Measurements from ENCODE around the gene CD40.

CD40 gene

GRCh38 chr20:46148313-46149208, 30.4 kb downstream of the CD40 start:
- no peak overlapping the region for H3K4me3 Mint-ChIP-seq
- no peak for DNase-seq (ENCODE audit: low spot score in 2 of 2)
- H3K9me3 Mint-ChIP-seq = no peaks in the 10 kb centered on the region
- no peak for ATAC-seq (replicated peaks; ENCODE audit: extremely low read depth, poor library complexity, severe bottlenecking)
- no peak overlapping the region for H3K27ac Mint-ChIP-seq (ENCODE audit: low read depth)
- peaks cover 4% of the 10 kb centered on the region for H3K27me3 Mint-ChIP-seq
- peaks cover 3% of the 10 kb centered on the region for H3K36me3 Mint-ChIP-seq (ENCODE audit: insufficient read depth)
- no peaks in the 10 kb centered on the region for H3K4me1 Mint-ChIP-seq

GRCh38 chr20:46150943-46151342, 32.8 kb downstream of the CD40 start:
- no peak overlapping the region for H3K4me3 Mint-ChIP-seq
- ATAC-seq (replicated peaks; ENCODE audit: extremely low read depth, poor library complexity, severe bottlenecking) (no peak), DNase-seq (ENCODE audit: low spot score in 2 of 2) (no peak)
- no peaks in the 10 kb centered on the region for H3K4me1 Mint-ChIP-seq
- H3K27ac Mint-ChIP-seq (ENCODE audit: low read depth) = no peak overlapping the region
- H3K36me3 Mint-ChIP-seq (ENCODE audit: insufficient read depth) = no peaks in the 10 kb centered on the region
- H3K9me3 Mint-ChIP-seq = no peaks in the 10 kb centered on the region
- peaks cover 16% of the 10 kb centered on the region for H3K27me3 Mint-ChIP-seq

- H3K4me1 Mint-ChIP-seq = no peaks in the 10 kb centered on the region
- DNase-seq (ENCODE audit: low spot score in 2 of 2) (no peak), ATAC-seq (replicated peaks; ENCODE audit: extremely low read depth, poor library complexity, severe bottlenecking) (no peak)
- H3K4me3 Mint-ChIP-seq = no peak overlapping the region
- H3K27ac Mint-ChIP-seq (ENCODE audit: low read depth) = no peak overlapping the region
- no peaks in the 10 kb centered on the region for H3K36me3 Mint-ChIP-seq (ENCODE audit: insufficient read depth)
- no peaks in the 10 kb centered on the region for H3K9me3 Mint-ChIP-seq
- H3K27me3 Mint-ChIP-seq = peaks cover 19% of the 10 kb centered on the region
Observed at GRCh38 chr20:46151936-46152335, 33.8 kb downstream of the CD40 start.

GRCh38 chr20:46152824-46153586, 34.9 kb downstream of the CD40 start:
- Mint-ChIP-seq H3K9me3 (no peaks in the 10 kb centered on the region), H3K27ac (ENCODE audit: low read depth) (no peak overlapping the region), H3K4me1 (no peaks in the 10 kb centered on the region), H3K4me3 (no peak overlapping the region), H3K36me3 (ENCODE audit: insufficient read depth) (no peaks in the 10 kb centered on the region), H3K27me3 (peaks cover 30% of the 10 kb centered on the region)
- DNase-seq (ENCODE audit: low spot score in 2 of 2) (no peak), ATAC-seq (replicated peaks; ENCODE audit: extremely low read depth, poor library complexity, severe bottlenecking) (no peak)

GRCh38 chr20:46154305-46154704, 36.2 kb downstream of the CD40 start:
- H3K4me3 Mint-ChIP-seq = no peak overlapping the region
- no peaks in the 10 kb centered on the region for H3K36me3 Mint-ChIP-seq (ENCODE audit: insufficient read depth)

GRCh38 chr20:46154796-46155195, 36.7 kb downstream of the CD40 start:
- Mint-ChIP-seq H3K27ac (ENCODE audit: low read depth) (no peak overlapping the region), H3K27me3 (peaks cover 40% of the 10 kb centered on the region), H3K4me3 (no peak overlapping the region), H3K4me1 (no peaks in the 10 kb centered on the region), H3K9me3 (no peaks in the 10 kb centered on the region), H3K36me3 (ENCODE audit: insufficient read depth) (no peaks in the 10 kb centered on the region)
- DNase-seq (ENCODE audit: low spot score in 2 of 2) (no peak), ATAC-seq (replicated peaks; ENCODE audit: extremely low read depth, poor library complexity, severe bottlenecking) (no peak)

More at GRCh38 chr20:46154305-46154704, 36.2 kb downstream of the CD40 start:
- ATAC-seq (replicated peaks; ENCODE audit: extremely low read depth, poor library complexity, severe bottlenecking) (no peak), DNase-seq (ENCODE audit: low spot score in 2 of 2) (no peak)
- no peak overlapping the region for H3K27ac Mint-ChIP-seq (ENCODE audit: low read depth)
- no peaks in the 10 kb centered on the region for H3K9me3 Mint-ChIP-seq
- H3K27me3 Mint-ChIP-seq = peaks cover 40% of the 10 kb centered on the region
- H3K4me1 Mint-ChIP-seq = no peaks in the 10 kb centered on the region

- Mint-ChIP-seq H3K27me3 (peaks cover 47% of the 10 kb centered on the region), H3K4me3 (no peak overlapping the region), H3K27ac (ENCODE audit: low read depth) (no peak overlapping the region)
Observed at GRCh38 chr20:46156065-46156464, 38.0 kb downstream of the CD40 start.

GRCh38 chr20:46157076-46157592, 39.0 kb downstream of the CD40 start:
- no peaks in the 10 kb centered on the region for H3K36me3 Mint-ChIP-seq (ENCODE audit: insufficient read depth)
- H3K27ac Mint-ChIP-seq (ENCODE audit: low read depth) = no peak overlapping the region
- no peaks in the 10 kb centered on the region for H3K9me3 Mint-ChIP-seq
- DNase-seq (ENCODE audit: low spot score in 2 of 2) (no peak), ATAC-seq (replicated peaks; ENCODE audit: extremely low read depth, poor library complexity, severe bottlenecking) (no peak)
- no peak overlapping the region for H3K4me3 Mint-ChIP-seq
- H3K4me1 Mint-ChIP-seq = no peaks in the 10 kb centered on the region
- H3K27me3 Mint-ChIP-seq = peaks cover 53% of the 10 kb centered on the region

More at GRCh38 chr20:46156065-46156464, 38.0 kb downstream of the CD40 start:
- no peak for ATAC-seq (replicated peaks; ENCODE audit: extremely low read depth, poor library complexity, severe bottlenecking)
- H3K36me3 Mint-ChIP-seq (ENCODE audit: insufficient read depth) = no peaks in the 10 kb centered on the region
- no peak for DNase-seq (ENCODE audit: low spot score in 2 of 2)
- H3K9me3 Mint-ChIP-seq = no peaks in the 10 kb centered on the region
- no peaks in the 10 kb centered on the region for H3K4me1 Mint-ChIP-seq

- no peak for ATAC-seq (replicated peaks; ENCODE audit: extremely low read depth, poor library complexity, severe bottlenecking)
- no peaks in the 10 kb centered on the region for H3K4me1 Mint-ChIP-seq
- no peak overlapping the region for H3K27ac Mint-ChIP-seq (ENCODE audit: low read depth)
- H3K27me3 Mint-ChIP-seq = peaks cover 58% of the 10 kb centered on the region
- no peaks in the 10 kb centered on the region for H3K36me3 Mint-ChIP-seq (ENCODE audit: insufficient read depth)
- H3K9me3 Mint-ChIP-seq = no peaks in the 10 kb centered on the region
- no peak overlapping the region for H3K4me3 Mint-ChIP-seq
- DNase-seq (ENCODE audit: low spot score in 2 of 2) = no peak
Observed at GRCh38 chr20:46157625-46158024, 39.5 kb downstream of the CD40 start.

GRCh38 chr20:46158476-46158987, 40.4 kb downstream of the CD40 start:
- no peak overlapping the region for H3K27ac Mint-ChIP-seq (ENCODE audit: low read depth)
- no peak for ATAC-seq (replicated peaks; ENCODE audit: extremely low read depth, poor library complexity, severe bottlenecking)
- H3K4me3 Mint-ChIP-seq = no peak overlapping the region
- H3K36me3 Mint-ChIP-seq (ENCODE audit: insufficient read depth) = no peaks in the 10 kb centered on the region
- H3K4me1 Mint-ChIP-seq = no peaks in the 10 kb centered on the region
- DNase-seq (ENCODE audit: low spot score in 2 of 2) = no peak
- peaks cover 67% of the 10 kb centered on the region for H3K27me3 Mint-ChIP-seq
- H3K9me3 Mint-ChIP-seq = no peaks in the 10 kb centered on the region

GRCh38 chr20:46159101-46159897, 41.2 kb downstream of the CD40 start:
- Mint-ChIP-seq H3K9me3 (no peaks in the 10 kb centered on the region), H3K27ac (ENCODE audit: low read depth) (no peak overlapping the region), H3K36me3 (ENCODE audit: insufficient read depth) (no peaks in the 10 kb centered on the region), H3K27me3 (peaks cover 73% of the 10 kb centered on the region), H3K4me3 (no peak overlapping the region), H3K4me1 (no peaks in the 10 kb centered on the region)
- DNase-seq (ENCODE audit: low spot score in 2 of 2) (no peak), ATAC-seq (replicated peaks; ENCODE audit: extremely low read depth, poor library complexity, severe bottlenecking) (no peak)

GRCh38 chr20:46160661-46161060, 42.5 kb downstream of the CD40 start:
- Mint-ChIP-seq H3K27me3 (peaks cover 69% of the 10 kb centered on the region), H3K36me3 (ENCODE audit: insufficient read depth) (no peaks in the 10 kb centered on the region), H3K4me1 (no peaks in the 10 kb centered on the region), H3K4me3 (no peak overlapping the region), H3K9me3 (no peaks in the 10 kb centered on the region), H3K27ac (ENCODE audit: low read depth) (no peak overlapping the region)
- no peak for DNase-seq (ENCODE audit: low spot score in 2 of 2)
- no peak for ATAC-seq (replicated peaks; ENCODE audit: extremely low read depth, poor library complexity, severe bottlenecking)
